Mucosa of gallbladder (tissue), 1 donor: Measurements from ENCODE around the gene TRMT10B. TPM values are rescaled to one million over a fixed set of nuclear protein-coding genes. Genes with fewer than 3 reads are reported as not detected.

Source experiments
- DNase-seq: peaks from one replicate; pipeline ENCODE4 v3.0.0-alpha.2; 2020; ENCODE audit warnings: low spot score
- total RNA-seq: library from RNA; stranded (reverse); gene quantifications from one replicate; pipeline ENCODE4 v1.2.1, GENCODE V29; 2021
- donor health status: DM: no; HTN: no; CAD: no.

TRMT10B gene
- 10.5 TPM for total RNA-seq

DNA sequence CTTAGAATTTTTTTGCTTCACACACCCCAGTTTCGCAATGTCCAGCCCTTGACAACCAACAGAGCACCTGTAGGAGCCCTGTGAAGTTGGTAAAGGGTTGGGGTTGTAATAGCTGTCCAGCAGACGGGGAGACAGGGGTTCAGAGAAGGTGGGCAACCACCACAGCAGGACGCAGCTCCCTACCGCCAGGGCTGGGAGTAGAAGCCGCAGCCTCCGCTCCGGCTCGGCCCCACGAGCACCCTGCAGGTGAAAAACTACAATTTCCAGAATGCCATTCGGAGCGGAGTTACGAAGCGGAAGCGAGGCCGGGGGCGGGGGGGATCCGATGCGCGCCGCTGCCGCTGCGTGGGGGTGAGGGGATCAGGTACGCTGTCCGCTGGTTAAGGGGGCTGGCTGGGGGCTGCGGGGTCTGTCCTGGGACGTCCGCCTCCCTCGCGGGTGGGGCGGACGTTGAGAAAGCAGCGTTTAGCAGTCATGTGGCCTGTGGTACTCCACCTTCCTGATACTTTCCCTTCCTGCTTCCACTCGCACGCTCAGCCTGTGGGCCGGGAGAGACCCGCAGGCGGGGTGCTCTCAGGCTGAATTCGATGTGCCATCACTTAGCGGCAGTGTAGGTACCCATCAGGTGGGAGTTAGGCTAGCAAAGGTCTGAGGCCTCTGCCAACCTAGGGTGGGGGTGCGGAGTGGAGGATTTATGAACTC is at the start of gene TRMT10B:
Gene TRMT10B, plus strand, starts transcription at position 317 of the 702 bp plus-strand sequence. CDS start 8,127 bp downstream, outside the sequence.
- DNase-seq: peak; percentile 62

DNA sequence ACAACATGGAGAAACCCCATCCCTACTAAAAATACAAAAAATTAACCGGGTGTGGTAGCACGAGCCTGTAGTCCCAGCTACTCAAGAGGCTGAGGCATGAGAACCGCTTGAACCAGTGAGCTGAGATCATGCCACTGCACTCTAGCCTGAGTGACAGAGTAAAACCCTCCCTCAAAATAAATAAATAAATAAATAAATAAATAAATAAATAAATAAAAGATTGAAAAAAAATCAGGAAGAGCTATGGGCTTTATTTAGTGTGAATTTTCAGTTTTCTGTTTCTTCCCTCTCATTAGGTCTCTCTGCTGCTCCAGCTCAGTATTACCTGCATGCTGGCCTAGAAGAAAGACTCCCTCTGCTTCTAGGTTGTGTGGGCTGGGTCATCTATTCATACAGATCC is 47.8 kb upstream of the TRMT10B start:
- no peak for DNase-seq

DNA sequence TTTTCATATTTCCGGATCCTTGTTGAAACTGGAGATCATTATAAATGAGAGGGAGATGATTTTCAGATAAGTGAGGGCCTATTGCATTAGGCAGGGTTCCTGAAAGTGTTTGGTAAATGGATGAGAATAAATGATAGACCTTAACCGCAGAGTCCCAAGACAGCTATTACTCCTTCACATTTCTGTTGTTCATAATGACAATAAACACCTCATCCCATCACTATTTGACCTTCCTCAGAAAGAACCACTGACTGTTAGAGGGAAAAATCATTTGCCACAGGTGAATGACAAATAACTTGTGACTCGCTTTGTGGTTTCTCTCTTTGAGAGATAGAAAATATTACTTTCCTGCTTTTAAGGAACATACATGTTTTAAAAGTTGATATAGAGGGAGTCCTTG is 47.3 kb upstream of the TRMT10B start:
- DNase-seq: no peak

- DNase-seq: peak; percentile 65
These were observed 45.9 kb upstream of the TRMT10B start for GRCh38 chr9:37707748-37708147.

DNA sequence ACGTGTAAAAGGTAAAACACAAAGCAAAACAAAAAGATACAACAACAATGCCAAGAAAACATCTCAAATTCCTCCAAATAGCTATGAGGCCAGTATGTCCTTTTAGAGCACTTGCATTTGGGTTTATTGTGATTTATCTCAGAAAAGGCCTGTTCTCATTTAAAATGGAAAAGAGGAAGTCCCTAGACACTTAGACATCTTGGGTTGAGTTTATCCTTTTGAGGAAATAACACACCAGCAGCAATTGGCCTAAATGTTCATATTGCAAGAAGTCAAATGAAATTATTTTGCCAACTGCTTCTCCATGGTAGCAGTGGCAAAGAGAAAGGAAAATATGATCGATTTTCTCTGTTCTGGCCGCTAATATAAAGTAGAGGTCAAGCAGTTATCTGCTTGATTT is 43.6 kb upstream of the TRMT10B start:
- DNase-seq: no peak

GRCh38 chr9:37715260-37715659 is 38.3 kb upstream of the TRMT10B start:
- DNase-seq: no peak

GRCh38 chr9:37715991-37716505 is 37.6 kb upstream of the TRMT10B start:
- no peak for DNase-seq

GRCh38 chr9:37719526-37719925 is 34.1 kb upstream of the TRMT10B start:
- DNase-seq: no peak

DNA sequence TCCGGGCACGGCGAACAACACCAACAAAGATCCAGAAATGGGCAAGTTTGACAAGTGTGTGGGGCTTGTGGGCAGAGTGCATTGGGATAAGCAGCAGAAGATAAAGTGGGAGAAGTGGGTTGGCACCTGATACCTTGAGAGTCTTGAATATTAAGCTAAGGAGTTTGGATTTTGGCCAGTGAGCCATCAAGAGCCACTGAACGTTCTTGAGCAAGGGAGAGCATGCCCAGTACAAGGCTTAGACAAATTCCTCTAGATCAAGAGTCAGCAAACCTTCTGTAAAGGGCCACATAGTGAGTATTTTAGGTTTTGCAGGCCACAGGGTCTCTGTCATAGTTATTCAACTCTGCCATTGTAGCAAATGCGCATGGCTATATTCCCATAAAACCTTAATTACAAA is 26.6 kb upstream of the TRMT10B start:
- no peak for DNase-seq

- DNase-seq: no peak
These were observed 24.1 kb upstream of the TRMT10B start for GRCh38 chr9:37729499-37729898.

GRCh38 chr9:37730256-37730655 is 23.3 kb upstream of the TRMT10B start:
- no peak for DNase-seq

GRCh38 chr9:37730839-37731238 is 22.8 kb upstream of the TRMT10B start:
- no peak for DNase-seq

- DNase-seq: no peak
These were observed 21.4 kb upstream of the TRMT10B start for GRCh38 chr9:37732086-37732741.

DNA sequence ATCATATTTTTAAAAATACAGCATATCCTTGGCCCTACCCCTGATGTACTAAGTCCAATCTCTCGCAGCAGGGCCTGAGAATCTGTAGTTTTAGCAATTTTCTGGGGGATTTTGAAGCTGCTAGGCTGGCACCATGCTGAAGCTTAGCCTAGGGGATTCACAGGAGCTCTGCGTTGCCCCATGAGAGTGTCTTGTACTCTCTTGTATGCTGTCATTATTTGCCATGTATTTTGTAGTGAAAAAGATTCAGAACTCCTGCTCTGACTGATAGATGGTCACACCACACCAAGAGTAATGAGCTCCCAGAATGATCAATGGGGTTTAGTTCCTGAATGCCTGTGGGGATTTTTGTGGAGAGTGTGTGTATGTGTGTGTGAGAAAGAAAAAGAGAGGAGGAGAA is 20.7 kb upstream of the TRMT10B start:
- no peak for DNase-seq

DNA sequence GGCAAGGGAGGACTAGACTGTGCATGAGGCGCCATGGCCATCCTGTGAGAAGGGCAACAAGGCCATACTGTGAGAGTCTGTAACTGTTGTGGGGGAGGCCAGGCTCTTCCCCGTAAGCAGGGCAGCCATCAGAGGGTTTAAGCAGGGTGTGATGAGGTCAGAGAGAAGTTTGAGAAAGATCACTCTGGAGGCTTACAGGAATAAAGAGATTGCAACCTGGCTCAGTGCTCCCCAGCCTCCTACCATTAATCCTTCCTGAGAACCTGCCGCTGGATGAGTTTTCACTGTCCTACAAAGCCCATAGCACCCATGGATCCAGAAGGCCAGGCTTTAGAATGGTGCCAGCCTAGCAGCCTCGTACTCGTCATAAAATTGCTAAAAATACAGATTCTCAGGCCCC is 14.4 kb upstream of the TRMT10B start:
- no peak for DNase-seq

- DNase-seq: no peak
These were observed 13.5 kb upstream of the TRMT10B start for GRCh38 chr9:37740128-37740527.

DNA sequence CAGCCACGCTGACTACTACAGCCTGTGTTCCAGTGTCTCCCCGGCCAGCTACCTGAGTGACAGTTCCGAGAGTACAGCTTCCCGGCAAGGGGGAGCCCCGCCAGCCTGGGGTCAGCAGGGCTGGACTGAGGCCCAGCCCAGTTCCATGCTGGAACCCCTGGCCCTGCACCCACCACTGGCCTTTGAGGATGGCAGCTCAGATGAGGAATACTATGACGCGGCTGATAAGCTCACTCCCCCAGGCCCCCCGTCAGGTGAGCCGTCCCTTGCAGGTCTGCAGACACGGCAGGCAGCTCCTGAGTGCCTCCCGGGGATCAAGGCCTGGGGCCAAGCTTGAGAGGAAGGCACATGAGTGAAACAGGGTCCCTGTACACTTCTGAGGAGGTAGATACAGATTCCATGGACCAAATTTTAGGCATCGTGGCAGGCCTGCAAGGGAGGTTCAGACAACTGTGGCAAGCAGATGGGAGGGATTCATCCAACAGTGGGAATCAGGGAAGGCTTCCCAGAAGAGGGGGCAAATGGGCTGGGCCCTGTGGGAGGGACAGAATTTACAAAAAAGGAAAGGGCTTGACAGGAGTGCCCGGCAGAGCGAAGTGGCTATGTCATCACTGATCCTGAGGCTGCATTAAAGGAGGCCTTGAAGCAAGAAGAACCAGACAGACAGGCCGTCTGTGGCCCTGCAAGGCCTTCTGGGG is 12.8 kb upstream of the TRMT10B start:
- no peak for DNase-seq

GRCh38 chr9:37745970-37746369 is 7.6 kb upstream of the TRMT10B start:
- no peak for DNase-seq

DNA sequence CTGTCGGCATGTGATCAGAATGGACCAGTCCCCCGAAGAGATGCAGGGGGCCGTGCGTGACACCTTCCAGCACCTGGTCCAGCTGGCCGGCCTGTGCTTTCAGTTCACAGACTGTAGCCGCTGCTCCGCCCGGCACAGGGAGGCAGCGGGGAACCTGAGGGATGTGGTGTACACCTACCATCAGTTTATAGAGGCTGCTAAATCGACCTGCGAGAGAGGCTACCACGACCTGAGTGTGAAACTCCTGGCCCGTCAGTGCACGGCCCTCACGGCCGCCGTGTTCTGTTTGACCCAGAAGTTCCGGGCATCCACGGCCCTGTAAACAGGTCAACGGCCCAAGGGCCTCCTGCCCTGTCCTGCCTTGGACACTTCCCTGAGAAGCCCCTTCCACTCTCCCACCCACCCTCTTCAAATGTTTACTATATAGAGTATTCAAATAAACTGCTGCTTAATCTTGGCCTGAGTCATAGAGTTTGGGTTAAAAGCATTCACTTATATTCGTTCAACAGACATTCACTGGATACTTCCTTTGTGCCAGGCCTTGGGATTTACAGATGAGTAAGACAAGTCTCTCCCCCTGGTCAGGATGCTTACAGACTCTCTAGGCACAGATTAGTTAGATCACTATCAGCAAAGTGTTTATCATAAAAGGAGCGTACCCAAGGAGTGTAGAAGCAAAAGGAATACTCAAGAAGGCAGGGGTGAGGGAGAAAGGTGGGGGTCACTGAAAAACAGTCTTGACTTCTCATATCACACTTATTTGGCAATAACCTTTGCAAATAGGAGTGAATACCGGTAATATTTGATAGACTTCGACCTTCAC is 6.9 kb upstream of the TRMT10B start:
- no peak for DNase-seq

DNA sequence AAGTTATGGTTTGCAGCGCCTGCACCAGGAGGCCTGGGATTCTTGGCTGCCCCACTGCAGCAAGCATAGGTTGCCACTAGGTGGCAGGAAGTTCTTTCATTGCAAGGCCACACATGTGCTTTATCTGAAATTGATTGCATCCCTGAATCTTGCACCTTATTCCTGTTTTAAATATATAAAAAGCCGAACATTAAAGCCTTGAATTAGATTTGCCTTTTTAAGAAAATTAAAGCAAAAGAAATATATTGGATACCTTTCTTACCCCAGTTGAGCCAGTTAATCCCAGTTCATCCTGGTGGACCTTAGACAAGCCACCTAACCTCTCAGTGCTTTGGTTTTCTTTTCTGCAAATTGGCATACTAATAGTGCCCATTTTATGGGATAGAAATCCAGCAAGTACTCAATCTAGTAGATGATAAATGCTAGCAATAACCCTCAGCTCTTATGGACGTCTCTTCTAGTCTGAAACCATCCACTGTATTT is 6.3 kb upstream of the TRMT10B start:
- peak; percentile 61 for DNase-seq

DNA sequence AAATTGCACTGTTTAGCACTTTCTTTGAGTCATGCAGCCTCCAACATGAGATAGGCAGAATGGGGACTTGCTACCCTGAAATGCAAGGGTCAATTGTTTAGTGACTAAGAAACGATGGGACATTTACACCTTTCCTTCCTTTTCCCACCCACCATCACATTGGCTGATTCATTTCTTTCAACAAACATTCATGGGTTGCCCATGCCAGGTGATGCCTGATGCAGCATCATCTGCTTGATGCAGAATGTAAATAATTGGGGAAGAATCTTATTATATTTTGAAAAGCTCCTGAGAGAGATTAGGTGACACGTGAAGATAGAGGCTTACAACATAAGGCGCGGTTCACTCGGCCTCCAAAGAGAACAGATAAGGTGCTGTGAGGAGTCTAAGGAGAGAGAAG is 4.5 kb upstream of the TRMT10B start:
- DNase-seq: no peak

GRCh38 chr9:37751186-37751585 is 2.4 kb upstream of the TRMT10B start:
- DNase-seq: no peak
